Kidney epithelial cell (primary cell): ENCODE measurements around the gene PLA2G10. TPM values are rescaled to one million over a fixed set of nuclear protein-coding genes. Genes with fewer than 3 reads are reported as not detected.
"Not testable (repeated sequence)": the region's sequence is repeated elsewhere in the genome, so short reads cannot be mapped to it uniquely, and the experiment has no call there.

Source experiments
- DNase-seq: peaks from one replicate; pipeline ENCODE4 v3.0.0-alpha.2; 2010; ENCODE audit warnings: low read depth
- H3K27me3 ChIP-seq: 2 replicates; pipeline ENCODE4 v1.6.0; 2011; ENCODE audit warnings: low read length; ENCODE audit not compliant: control insufficient read depth, insufficient read depth
- H3K36me3 ChIP-seq: 2 replicates; pipeline ENCODE4 v1.5.1; 2011; ENCODE audit warnings: low read length; ENCODE audit not compliant: control insufficient read depth, insufficient read depth
- H3K4me3 ChIP-seq: 2 replicates; pipeline ENCODE4 v1.5.1; 2011; ENCODE audit warnings: low read depth, mild to moderate bottlenecking, control low read depth, low read length
- CTCF ChIP-seq: IDR thresholded peaks from 2 replicates; pipeline ENCODE4 v1.5.1; 2011; ENCODE audit warnings: mild to moderate bottlenecking, moderate library complexity, low read length, control low read depth, inconsistent platforms; ENCODE audit not compliant: insufficient read depth, poor library complexity, severe bottlenecking
- total RNA-seq: library from RNA; depleted of rRNA; stranded (reverse); fragments of >200 nt; gene quantifications from 2 replicates; pipeline ENCODE4 v1.2.3, GENCODE V29; 2015

Gene PLA2G10
- total RNA-seq, 1 donor from 2014 or later, result not detected

- TF ChIP-seq CTCF, result no peak
- Histone ChIP-seq H3K4me3 (no peak overlapping the region), H3K36me3 (no peaks in the 10 kb centered on the region), H3K27me3 (no peaks in the 10 kb centered on the region)
- DNase-seq, result no peak
Observed at GRCh38 chr16:14635395-14636165, 58.5 kb downstream of the PLA2G10 start.

GRCh38 chr16:14634389-14634725, 59.8 kb downstream of the PLA2G10 start:
- Histone ChIP-seq H3K4me3 (peak overlapping the region; percentile 97), H3K36me3 (no peaks in the 10 kb centered on the region), H3K27me3 (no peaks in the 10 kb centered on the region)
- DNase-seq, result no peak
- TF ChIP-seq CTCF, result no peak

GRCh38 chr16:14632693-14633569, 61.2 kb downstream of the PLA2G10 start, which contains the start of gene BFAR:
Gene BFAR, plus strand, starts transcription at chr16:14632951. Its CDS starts 11,396 bp downstream, at chr16:14644347.
- Histone ChIP-seq H3K4me3 (peak within 1 kb of the TSS; percentile 97), H3K27me3 (no peaks in the 10 kb centered on the region), H3K36me3 (no peaks in the 10 kb centered on the region)
- TF ChIP-seq CTCF, result no peak
- peak; percentile 72 for DNase-seq

GRCh38 chr16:14630620-14631330, 63.3 kb downstream of the PLA2G10 start:
- DNase-seq, H3K27me3 ChIP-seq, H3K4me3 ChIP-seq, H3K36me3 ChIP-seq: not testable (repeated sequence)

- TF ChIP-seq CTCF, result no peak
- H3K36me3 ChIP-seq, result no peaks in the 10 kb centered on the region
- H3K27me3 ChIP-seq, result no peaks in the 10 kb centered on the region
- peak within 1 kb of the TSS; percentile 87 for H3K4me3 ChIP-seq
- peak; percentile 86 for DNase-seq
Observed at GRCh38 chr16:14629919-14630619, 64.0 kb downstream of the PLA2G10 start, which contains the start of gene PARN. Gene PARN, minus strand, starts transcription at chr16:14630260. Its CDS starts 135 bp downstream, at chr16:14630125.
